ENCODE measurements around the gene LRRC4. TPM values are rescaled to one million over a fixed set of nuclear protein-coding genes. Genes with fewer than 3 reads are reported as not detected.

Gene LRRC4
- total and polyA plus RNA-seq, 12 donors, result 0.75 to 7.3 (median 3.1) TPM

- 61 to 87% methylated on average over 1 of the region's 1 CpG for WGBS, 2 donors
- H3K4me3 ChIP-seq, result no peak overlapping the region
- no peak overlapping the region for H3K27ac ChIP-seq
- intact Hi-C loops (cut with DNase I), result loop anchor here in 1 of 10 donors (10.0 kb wide), 1 partner anchor 157 kb away; no protein-coding TSS in a partner anchor
- no peaks in the 10 kb centered on the region for H3K27me3 ChIP-seq
- H3K4me1 ChIP-seq, result peaks cover 0 to 10% (median 3%) of the 10 kb centered on the region in 9 donors
- TF ChIP-seq, protein P1, sequence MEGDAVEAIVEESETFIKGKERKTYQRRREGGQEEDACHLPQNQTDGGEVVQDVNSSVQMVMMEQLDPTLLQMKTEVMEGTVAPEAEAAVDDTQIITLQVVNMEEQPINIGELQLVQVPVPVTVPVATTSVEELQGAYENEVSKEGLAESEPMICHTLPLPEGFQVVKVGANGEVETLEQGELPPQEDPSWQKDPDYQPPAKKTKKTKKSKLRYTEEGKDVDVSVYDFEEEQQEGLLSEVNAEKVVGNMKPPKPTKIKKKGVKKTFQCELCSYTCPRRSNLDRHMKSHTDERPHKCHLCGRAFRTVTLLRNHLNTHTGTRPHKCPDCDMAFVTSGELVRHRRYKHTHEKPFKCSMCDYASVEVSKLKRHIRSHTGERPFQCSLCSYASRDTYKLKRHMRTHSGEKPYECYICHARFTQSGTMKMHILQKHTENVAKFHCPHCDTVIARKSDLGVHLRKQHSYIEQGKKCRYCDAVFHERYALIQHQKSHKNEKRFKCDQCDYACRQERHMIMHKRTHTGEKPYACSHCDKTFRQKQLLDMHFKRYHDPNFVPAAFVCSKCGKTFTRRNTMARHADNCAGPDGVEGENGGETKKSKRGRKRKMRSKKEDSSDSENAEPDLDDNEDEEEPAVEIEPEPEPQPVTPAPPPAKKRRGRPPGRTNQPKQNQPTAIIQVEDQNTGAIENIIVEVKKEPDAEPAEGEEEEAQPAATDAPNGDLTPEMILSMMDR (IDR thresholded peaks at IDR 0.05), result no peak
- peaks cover 0 to 5% (median 0%) of the 10 kb centered on the region in 9 donors for H3K36me3 ChIP-seq
- ATAC-seq (no peak), DNase-seq (no peak)
- H3K9me3 ChIP-seq, result no peaks in the 10 kb centered on the region
These were observed 26.7 kb upstream of the LRRC4 start for GRCh38 chr7:128057909-128058308.

GRCh38 chr7:128056901-128057300 is 25.7 kb upstream of the LRRC4 start:
- WGBS, 2 donors, result 85 to 86% methylated on average over 8 of the region's 8 CpGs
- Histone ChIP-seq H3K27me3 (no peaks in the 10 kb centered on the region), H3K9me3 (no peaks in the 10 kb centered on the region), H3K27ac (no peak overlapping the region), H3K36me3 (peaks cover 0 to 5% (median 0%) of the 10 kb centered on the region in 9 donors), H3K4me1 (peaks cover 0 to 17% (median 10%) of the 10 kb centered on the region in 9 donors), H3K4me3 (no peak overlapping the region)
- TF ChIP-seq, protein P1 (IDR thresholded peaks at IDR 0.05), result no peak
- DNase-seq, result no peak
- intact Hi-C loops (cut with DNase I), result loop anchor here in 1 of 10 donors (10.0 kb wide), 1 partner anchor 158 kb away; no protein-coding TSS in a partner anchor
- ATAC-seq, result no peak

GRCh38 chr7:128055637-128056036 is 24.4 kb upstream of the LRRC4 start:
- intact Hi-C loops (cut with DNase I), result loop anchor here in 1 of 10 donors (10.0 kb wide), 1 partner anchor 159 kb away; no protein-coding TSS in a partner anchor
- 74 to 77% methylated on average over 5 of the region's 5 CpGs for WGBS, 2 donors
- ATAC-seq, result no peak
- H3K27ac ChIP-seq, result no peak overlapping the region
- H3K36me3 ChIP-seq, result peaks cover 0 to 4% (median 0%) of the 10 kb centered on the region in 9 donors
- no peak for DNase-seq
- no peaks in the 10 kb centered on the region for H3K27me3 ChIP-seq
- TF ChIP-seq, protein P1 (IDR thresholded peaks at IDR 0.05), result no peak
- H3K4me1 ChIP-seq, result peaks cover 0 to 17% (median 10%) of the 10 kb centered on the region in 9 donors
- H3K4me3 ChIP-seq, result no peak overlapping the region
- H3K9me3 ChIP-seq, result no peaks in the 10 kb centered on the region

GRCh38 chr7:128054511-128054910 is 23.3 kb upstream of the LRRC4 start:
- intact Hi-C loops (cut with DNase I), result loop anchor here in 1 of 10 donors (10.0 kb wide), 1 partner anchor 160 kb away; no protein-coding TSS in a partner anchor
- Histone ChIP-seq H3K4me3 (no peak overlapping the region), H3K4me1 (peaks cover 0 to 14% (median 10%) of the 10 kb centered on the region in 9 donors), H3K9me3 (no peaks in the 10 kb centered on the region), H3K27me3 (no peaks in the 10 kb centered on the region), H3K27ac (no peak overlapping the region), H3K36me3 (no peaks in the 10 kb centered on the region)
- ATAC-seq, result no peak
- DNase-seq, result no peak
- WGBS, 2 donors, result 93 to 97% methylated on average over 4 of the region's 4 CpGs
- TF ChIP-seq, protein P1 (IDR thresholded peaks at IDR 0.05), result no peak
